Stimulated activated CD4-positive, alpha-beta T cell treated with anti-CD3 and anti-CD28 coated beads, Interleukin-1b, Interleukin-23, amount 100 ng/mL, for 4 hours (primary cell): ENCODE data around the gene SH3RF2.

Source experiments
- DNase-seq, 2 donors: peaks; one replicate each; pipeline ENCODE4 v3.0.0-alpha.2; 2020; ENCODE audit warnings: low read depth in 2 of 2

Gene SH3RF2

DNA sequence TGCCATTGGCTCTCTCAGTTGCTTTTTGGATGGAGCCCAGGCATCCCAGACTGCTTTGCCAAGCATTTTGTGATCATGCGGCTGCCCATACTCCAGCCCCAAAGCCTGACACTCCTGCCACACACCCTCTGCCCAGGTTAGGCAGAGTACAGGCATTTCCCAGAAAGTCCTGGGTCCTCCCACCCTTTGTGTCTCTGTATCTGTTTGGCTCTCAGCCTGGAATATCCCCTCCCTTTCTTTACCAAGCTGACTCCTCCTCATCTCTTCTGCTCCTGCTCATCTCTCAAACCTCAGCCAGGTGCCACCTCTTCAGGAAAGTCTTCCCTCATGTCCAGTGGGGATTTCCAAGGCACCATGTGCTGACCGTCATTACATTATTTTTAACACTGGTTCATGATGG, 14.3 kb upstream of the SH3RF2 start:
- DNase-seq = no peak

DNA sequence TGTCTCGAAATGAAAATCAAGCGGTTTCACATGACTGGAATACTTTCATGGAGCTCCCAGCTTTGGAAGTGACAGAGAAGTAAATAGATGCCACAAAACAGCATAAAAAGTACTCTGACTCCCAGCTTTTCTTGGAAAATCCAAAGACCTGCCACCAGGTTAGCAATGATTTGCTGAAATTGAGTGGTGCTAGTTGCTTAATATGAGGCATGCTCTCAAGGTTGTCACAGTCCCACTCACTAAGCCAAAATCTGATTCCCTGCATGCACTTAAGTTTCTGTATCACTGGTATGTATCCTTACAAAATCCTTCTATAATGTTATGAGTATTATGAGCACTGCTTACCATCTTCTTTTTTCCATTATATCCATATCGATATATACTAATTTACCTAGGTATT, 13.0 kb upstream of the SH3RF2 start:
- no peak for DNase-seq

DNA sequence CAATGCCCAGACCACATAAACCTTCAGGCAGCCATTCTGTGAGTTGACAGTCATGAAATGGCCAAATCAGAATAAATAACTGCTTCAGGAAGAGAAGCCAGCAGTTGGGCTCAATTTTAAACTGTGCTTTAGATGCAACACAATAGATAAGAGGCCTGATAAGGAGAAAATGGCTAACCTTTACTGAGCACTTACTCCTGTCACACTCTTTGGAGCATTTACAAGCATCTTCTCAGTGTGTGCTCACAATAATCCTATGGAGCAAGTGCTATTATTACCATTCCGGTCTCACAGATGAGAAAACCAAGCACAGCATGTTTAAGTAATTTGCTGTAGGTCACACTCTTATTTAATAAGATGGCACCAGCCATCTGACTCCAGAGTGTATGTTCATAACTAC, 11.5 kb upstream of the SH3RF2 start:
- DNase-seq = no peak

DNA sequence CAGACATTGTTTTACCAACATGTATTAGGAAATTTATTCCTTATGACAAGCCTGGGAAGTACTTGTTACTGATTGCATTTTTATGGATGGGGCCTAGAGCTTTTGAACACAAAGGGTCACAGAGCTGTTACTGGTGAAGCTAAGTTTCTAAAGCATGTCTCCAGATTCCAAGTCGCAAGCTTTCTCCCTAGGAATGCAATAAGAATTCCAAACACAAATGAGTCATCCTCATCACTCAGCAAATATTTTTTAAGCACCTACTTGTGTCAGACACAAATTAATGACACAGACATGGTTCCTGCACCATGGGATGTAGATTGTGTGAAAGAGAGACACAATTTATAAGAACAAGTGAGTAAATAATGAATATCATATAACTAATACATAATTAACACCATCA, 11.0 kb upstream of the SH3RF2 start:
- no peak for DNase-seq

GRCh38 chr5:145925803-145926202, 10.6 kb upstream of the SH3RF2 start:
- DNase-seq = no peak

DNA sequence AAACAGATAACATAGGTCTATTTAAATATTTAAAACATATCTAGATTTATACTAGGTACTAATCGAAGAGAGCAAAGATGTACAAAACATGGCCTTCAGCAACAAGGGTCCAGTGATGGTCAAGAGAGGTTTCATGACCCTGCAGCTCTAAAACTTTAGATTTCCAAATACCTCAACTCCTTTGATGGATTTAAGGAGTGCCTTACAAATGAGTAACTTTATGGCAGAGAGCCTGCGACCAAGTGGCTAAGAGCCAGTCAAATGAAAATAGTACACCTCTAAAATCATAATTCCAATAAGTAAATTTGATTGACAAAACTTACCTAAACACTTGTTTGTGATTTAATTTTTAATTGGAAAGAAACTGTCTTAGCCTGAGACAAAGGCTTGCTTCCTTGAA, 4.7 kb upstream of the SH3RF2 start:
- no peak for DNase-seq

GRCh38 chr5:145934276-145934675, 2.1 kb upstream of the SH3RF2 start:
- no peak for DNase-seq

DNA sequence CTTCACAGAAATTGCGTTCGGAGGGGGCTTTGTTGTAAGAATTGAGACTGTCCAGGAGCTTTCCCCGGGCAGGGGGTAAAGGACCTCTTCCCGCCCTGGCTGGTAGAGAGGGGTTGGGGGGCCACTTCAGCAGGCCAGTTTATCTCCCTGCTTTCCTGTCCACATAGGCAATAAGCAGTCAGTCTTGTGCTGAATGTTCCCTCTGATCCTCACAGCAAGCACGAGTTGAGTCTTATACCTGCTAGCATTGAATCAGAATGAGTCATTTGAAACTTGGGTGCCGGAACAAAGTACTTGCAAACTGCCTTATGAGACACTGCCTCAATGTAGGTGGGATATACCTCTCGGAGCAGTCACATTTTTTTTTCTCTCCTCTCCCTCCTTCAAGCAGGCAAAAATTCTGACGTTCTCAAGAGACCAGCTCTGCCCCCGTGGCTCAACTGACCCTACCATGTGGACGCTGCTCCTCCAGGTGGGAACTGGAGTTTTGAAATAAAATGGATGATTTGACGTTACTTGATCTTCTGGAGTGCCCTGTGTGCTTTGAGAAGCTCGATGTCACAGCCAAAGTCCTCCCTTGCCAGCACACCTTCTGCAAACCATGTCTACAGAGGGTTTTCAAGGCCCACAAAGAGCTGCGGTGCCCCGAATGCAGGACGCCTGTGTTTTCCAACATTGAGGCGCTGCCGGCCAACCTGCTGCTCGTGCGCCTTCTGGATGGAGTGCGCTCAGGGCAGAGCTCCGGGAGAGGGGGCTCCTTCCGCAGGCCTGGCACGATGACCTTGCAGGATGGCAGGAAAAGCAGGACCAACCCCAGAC, 1.3 kb downstream of the SH3RF2 start:
- DNase-seq = no peak

- DNase-seq = no peak
Measured at GRCh38 chr5:145938776-145939539, 2.6 kb downstream of the SH3RF2 start.

DNA sequence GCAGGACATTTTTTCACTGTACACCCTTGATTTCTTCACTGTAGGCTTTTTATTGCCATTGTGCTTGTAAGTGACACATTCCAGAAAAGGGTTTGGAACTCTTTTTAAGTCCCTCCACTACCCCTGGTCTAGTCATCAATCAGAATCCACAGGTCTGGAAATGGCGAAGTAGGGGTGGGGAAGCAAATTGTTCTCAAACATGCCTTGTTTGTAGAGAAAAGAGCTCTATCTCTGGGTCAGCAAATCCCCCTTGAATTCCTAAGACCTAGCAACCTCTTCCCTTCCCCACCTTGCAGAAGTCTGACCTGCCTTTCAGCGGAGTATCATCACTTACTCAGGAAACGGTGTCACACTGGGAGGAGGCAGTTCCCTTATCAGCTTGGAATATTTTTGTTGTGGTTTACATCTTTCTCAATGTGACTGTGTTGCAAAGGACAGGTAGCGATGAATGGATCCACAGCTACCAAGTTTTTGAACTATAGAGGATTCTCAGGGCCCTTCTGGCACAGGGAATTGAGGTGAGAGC, 3.2 kb downstream of the SH3RF2 start:
- DNase-seq = no peak

- DNase-seq = no peak
Measured at GRCh38 chr5:145941096-145941447, 4.7 kb downstream of the SH3RF2 start.

DNA sequence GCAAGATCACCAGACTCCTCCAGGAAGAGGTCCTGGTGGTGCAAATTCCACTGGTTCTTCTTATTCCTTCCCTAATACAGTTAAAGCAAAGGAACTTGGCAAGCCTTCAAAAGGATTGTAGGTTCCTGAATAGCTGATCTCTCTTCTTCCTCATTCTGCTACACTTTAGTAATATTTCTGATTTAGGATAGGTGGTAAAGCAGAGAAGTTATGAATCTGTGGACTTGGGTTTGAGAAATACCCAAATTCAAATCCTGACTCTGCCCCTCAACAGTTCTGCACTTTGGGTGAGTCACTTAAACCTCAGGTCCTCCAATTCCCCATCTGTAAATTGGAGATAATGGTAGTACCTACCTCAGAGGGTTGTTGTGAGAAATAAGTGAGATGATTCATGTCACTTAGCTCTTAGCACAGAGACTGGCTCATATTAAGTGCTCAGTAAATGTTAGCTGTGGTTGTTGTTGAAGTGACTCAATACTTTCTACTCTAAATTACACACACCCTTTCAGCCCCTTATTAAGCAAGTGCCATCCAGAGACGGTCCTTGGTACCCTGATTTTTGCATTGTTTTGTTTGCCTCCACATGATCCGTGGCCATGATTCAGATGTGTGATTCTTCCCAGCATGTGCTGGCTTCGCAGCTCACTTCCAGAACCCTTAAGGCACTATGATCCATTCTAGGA, 5.2 kb downstream of the SH3RF2 start:
- no peak for DNase-seq

GRCh38 chr5:145942201-145942600, 5.8 kb downstream of the SH3RF2 start:
- DNase-seq = no peak

- DNase-seq = no peak
Measured at GRCh38 chr5:145942749-145943148, 6.4 kb downstream of the SH3RF2 start.

DNA sequence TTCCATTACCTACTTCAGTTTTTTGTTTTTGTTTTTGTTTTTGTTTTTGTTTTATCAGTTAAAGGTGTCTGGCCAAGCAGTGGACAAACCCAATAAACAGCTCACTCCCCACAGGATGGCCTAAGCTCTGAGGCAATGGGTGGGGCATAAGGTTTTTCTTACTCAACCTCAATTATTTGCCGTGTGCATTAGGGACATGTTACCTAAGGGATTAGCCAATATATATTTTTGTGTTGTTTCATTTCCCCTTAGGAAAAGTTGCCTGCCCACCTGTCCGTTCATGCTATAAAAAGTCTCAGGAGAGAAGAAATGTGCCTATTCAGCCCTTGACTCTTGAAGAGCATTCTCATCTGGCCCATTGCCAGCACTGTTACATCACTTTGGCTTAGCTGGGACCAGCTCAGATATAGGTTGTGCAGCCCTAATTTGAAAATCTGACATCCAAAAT, 7.3 kb downstream of the SH3RF2 start:
- no peak for DNase-seq

DNA sequence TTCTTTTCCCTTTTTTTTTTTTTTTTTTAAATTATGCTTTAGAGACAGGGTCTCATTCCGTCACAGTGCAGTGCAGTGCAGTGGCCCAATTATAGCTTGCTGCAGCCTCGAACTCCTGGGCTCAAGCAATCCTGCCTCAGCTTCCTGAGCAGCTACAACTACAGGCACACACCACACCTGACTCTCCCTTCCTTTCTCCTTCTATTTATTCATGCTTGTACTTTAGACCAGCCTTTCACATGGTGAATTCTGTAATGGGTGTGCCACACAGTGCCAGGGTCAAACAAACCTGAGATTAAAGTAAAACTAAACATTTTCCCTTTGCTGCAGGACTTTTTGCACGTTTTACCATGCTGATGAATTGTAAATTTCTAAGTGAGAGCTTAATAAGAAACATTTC, 8.0 kb downstream of the SH3RF2 start:
- no peak for DNase-seq

GRCh38 chr5:145945620-145946111, 9.3 kb downstream of the SH3RF2 start:
- DNase-seq = no peak

- DNase-seq = no peak
Measured at GRCh38 chr5:145946112-145946861, 9.9 kb downstream of the SH3RF2 start.

- no peak for DNase-seq
Measured at GRCh38 chr5:145947581-145947980, 11.2 kb downstream of the SH3RF2 start.

- no peak for DNase-seq
Measured at GRCh38 chr5:145948047-145948446, 11.7 kb downstream of the SH3RF2 start.

- DNase-seq = no peak
Measured at GRCh38 chr5:145948921-145949320, 12.5 kb downstream of the SH3RF2 start.

GRCh38 chr5:145949474-145949873, 13.1 kb downstream of the SH3RF2 start:
- no peak for DNase-seq
